ENCODE measurements around the gene LIMCH1. TPM values are rescaled to one million over a fixed set of nuclear protein-coding genes. Genes with fewer than 3 reads are reported as not detected.

Gene LIMCH1
- total and polyA plus RNA-seq, 2 experiments from 2014 or later = 10.6 to 13.3 TPM

DNA sequence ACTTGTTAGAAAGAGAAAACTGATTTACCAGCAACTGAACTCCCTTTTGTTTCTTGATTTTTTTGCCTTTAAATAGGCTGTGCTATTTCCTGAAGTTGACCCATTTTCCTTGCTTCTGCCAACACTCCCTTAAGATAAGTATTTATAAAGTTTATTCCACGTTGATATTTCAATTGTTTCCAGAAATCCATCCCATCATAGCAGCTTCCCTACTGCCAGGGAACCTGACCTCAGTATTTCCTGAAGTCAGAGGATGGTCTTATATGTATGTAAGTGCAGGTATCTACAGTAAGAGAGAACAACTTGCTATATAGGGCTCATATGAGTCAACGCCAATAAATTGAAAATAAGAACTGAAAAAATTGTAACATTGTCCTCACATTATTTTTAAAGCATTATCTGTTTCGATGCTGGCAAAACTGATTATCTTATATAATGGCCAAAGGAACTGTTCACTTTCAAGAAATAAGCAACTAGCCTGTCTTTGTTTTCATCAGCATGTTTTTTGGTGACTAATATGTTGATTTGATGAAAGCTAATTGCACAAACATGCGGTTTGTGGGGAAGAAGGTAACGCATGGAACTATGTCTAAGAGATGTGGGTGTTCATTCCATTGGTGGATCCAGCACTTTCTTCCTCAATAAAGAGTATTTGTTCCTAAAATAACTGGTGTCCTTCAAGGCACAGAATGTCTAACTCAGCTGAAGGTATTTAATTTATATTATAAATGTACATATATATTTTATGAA, 4.7 kb downstream of the LIMCH1 start:
- Histone ChIP-seq H3K4me1 (ENCODE audit: insufficient read depth) (peaks cover 10% of the 10 kb centered on the region), H3K9me2 (replicated peaks; ENCODE audit: insufficient read depth) (no peaks in the 10 kb centered on the region), H4K20me1 (ENCODE audit: insufficient read depth, poor library complexity, severe bottlenecking) (no peaks in the 10 kb centered on the region), H3K9me3 (ENCODE audit: low read depth) (no peaks in the 10 kb centered on the region), H3K4me2 (no peak overlapping the region), H3K27ac (no peak overlapping the region), H3K36me3 (replicated peaks; ENCODE audit: insufficient read depth, low read depth) (no peaks in the 10 kb centered on the region), H3K4me3 (no peak overlapping the region), H2AFZ (no peak overlapping the region), H3K27me3 (no peaks in the 10 kb centered on the region), H3K79me2 (no peaks in the 10 kb centered on the region)
- 79% methylated on average over 5 of the region's 5 CpGs for WGBS (ENCODE audit: low lambda C conversion rate, missing lambda C conversion rate)
- DNase-seq (ENCODE audit: low spot score) = no peak
- TF ChIP-seq EZH2 (IDR thresholded peaks at IDR 0.05; ENCODE audit: borderline replicate concordance) = no peak
- TF ChIP-seq, protein P1, sequence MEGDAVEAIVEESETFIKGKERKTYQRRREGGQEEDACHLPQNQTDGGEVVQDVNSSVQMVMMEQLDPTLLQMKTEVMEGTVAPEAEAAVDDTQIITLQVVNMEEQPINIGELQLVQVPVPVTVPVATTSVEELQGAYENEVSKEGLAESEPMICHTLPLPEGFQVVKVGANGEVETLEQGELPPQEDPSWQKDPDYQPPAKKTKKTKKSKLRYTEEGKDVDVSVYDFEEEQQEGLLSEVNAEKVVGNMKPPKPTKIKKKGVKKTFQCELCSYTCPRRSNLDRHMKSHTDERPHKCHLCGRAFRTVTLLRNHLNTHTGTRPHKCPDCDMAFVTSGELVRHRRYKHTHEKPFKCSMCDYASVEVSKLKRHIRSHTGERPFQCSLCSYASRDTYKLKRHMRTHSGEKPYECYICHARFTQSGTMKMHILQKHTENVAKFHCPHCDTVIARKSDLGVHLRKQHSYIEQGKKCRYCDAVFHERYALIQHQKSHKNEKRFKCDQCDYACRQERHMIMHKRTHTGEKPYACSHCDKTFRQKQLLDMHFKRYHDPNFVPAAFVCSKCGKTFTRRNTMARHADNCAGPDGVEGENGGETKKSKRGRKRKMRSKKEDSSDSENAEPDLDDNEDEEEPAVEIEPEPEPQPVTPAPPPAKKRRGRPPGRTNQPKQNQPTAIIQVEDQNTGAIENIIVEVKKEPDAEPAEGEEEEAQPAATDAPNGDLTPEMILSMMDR (IDR thresholded peaks at IDR 0.05; ENCODE audit: poor library complexity) = no peak
- no peak for TF ChIP-seq EZH2phosphoT487 (IDR thresholded peaks at IDR 0.05; ENCODE audit: low read depth, severe bottlenecking, unreplicated experiment)

DNA sequence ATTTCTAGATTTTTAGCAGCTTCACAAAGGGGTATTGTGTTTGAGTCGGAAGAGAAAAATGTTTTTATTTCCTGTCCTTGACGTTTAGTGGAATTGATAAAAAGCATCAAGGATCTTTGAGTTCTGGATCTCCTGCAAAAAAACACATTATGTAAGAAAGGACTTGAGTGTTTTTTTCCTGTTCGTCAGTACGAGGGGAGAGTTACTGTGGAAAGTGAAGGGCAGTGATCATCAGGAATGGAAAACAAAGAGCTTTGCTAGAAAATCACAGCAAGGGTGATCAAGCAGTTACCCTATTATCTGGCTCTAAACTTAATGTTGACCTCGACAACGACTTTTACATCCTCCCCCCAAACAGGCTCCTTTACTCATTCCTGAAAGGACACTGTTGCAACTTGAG, 7.3 kb downstream of the LIMCH1 start:
- Histone ChIP-seq H3K27ac (no peak overlapping the region), H3K4me1 (ENCODE audit: insufficient read depth) (peaks cover 4% of the 10 kb centered on the region), H3K9me3 (ENCODE audit: low read depth) (no peaks in the 10 kb centered on the region), H2AFZ (no peak overlapping the region), H3K27me3 (no peaks in the 10 kb centered on the region), H3K79me2 (no peaks in the 10 kb centered on the region), H3K4me2 (no peak overlapping the region), H4K20me1 (ENCODE audit: insufficient read depth, poor library complexity, severe bottlenecking) (no peaks in the 10 kb centered on the region), H3K4me3 (no peak overlapping the region), H3K36me3 (replicated peaks; ENCODE audit: insufficient read depth, low read depth) (no peaks in the 10 kb centered on the region), H3K9me2 (replicated peaks; ENCODE audit: insufficient read depth) (no peaks in the 10 kb centered on the region)
- TF ChIP-seq EZH2phosphoT487 (IDR thresholded peaks at IDR 0.05; ENCODE audit: low read depth, severe bottlenecking, unreplicated experiment) = no peak
- TF ChIP-seq, protein P1 (IDR thresholded peaks at IDR 0.05; ENCODE audit: poor library complexity) = no peak
- TF ChIP-seq EZH2 (IDR thresholded peaks at IDR 0.05; ENCODE audit: borderline replicate concordance) = no peak
- no peak for DNase-seq (ENCODE audit: low spot score)
- WGBS (ENCODE audit: low lambda C conversion rate, missing lambda C conversion rate) = 74% methylated on average over 6 of the region's 6 CpGs

DNA sequence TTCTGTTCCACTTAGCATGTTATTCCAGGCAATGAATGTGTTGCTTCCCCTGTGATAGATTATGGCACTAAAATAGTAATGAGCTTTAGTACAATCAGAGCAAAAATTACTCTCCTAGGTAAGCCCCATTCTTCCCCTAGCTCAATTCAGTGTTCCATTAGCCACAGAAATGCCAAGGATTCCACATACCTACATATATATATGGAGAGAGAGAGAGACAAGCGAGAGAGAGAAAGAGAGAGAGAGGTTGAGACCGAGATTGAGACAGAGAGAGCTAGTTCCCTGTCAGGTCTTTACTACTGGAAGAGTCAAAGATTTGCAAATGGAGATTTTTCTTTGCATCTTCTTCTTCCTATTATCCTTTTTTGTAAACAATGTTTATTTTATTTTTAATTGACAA, 8.7 kb downstream of the LIMCH1 start:
- Histone ChIP-seq H3K9me3 (ENCODE audit: low read depth) (no peaks in the 10 kb centered on the region), H3K27ac (no peak overlapping the region), H3K4me3 (no peak overlapping the region), H3K4me2 (no peak overlapping the region), H3K36me3 (replicated peaks; ENCODE audit: insufficient read depth, low read depth) (no peaks in the 10 kb centered on the region), H4K20me1 (ENCODE audit: insufficient read depth, poor library complexity, severe bottlenecking) (no peaks in the 10 kb centered on the region), H2AFZ (no peak overlapping the region), H3K9me2 (replicated peaks; ENCODE audit: insufficient read depth) (no peaks in the 10 kb centered on the region), H3K27me3 (no peaks in the 10 kb centered on the region), H3K4me1 (ENCODE audit: insufficient read depth) (peaks cover 4% of the 10 kb centered on the region), H3K79me2 (no peaks in the 10 kb centered on the region)
- 80% methylated on average over 2 of the region's 2 CpGs for WGBS (ENCODE audit: low lambda C conversion rate, missing lambda C conversion rate)
- TF ChIP-seq, protein P1 (IDR thresholded peaks at IDR 0.05; ENCODE audit: poor library complexity) = no peak
- TF ChIP-seq EZH2phosphoT487 (IDR thresholded peaks at IDR 0.05; ENCODE audit: low read depth, severe bottlenecking, unreplicated experiment) (no peak), EZH2 (IDR thresholded peaks at IDR 0.05; ENCODE audit: borderline replicate concordance) (no peak)
- DNase-seq (ENCODE audit: low spot score) = no peak

All from hepatocyte (in vitro differentiated cells).